Activated naive CD8-positive, alpha-beta T cell treated with anti-CD3 and anti-CD28 coated beads for 36 hours (primary cell): ENCODE results near the gene ACTA1. TPM values are rescaled to one million over a fixed set of nuclear protein-coding genes. Genes with fewer than 3 reads are reported as not detected.

Experiments
- DNase-seq: peaks from one replicate; pipeline ENCODE4 v3.0.0; 2021
- H3K27ac Mint-ChIP-seq: one replicate; pipeline ENCODE4 v1.8.0; 2022; ENCODE audit warnings: mild to moderate bottlenecking, moderate library complexity, mixed read lengths
- H3K27me3 Mint-ChIP-seq: one replicate; pipeline ENCODE4 v1.8.0; 2022; ENCODE audit warnings: mild to moderate bottlenecking, mixed read lengths
- H3K36me3 Mint-ChIP-seq: one replicate; pipeline ENCODE4 v1.8.0; 2021; ENCODE audit warnings: mild to moderate bottlenecking, mixed read lengths
- H3K4me1 Mint-ChIP-seq: one replicate; pipeline ENCODE4 v1.8.0; 2021; ENCODE audit warnings: mixed read lengths
- H3K4me3 Mint-ChIP-seq: one replicate; pipeline ENCODE4 v1.8.0; 2022; ENCODE audit warnings: mild to moderate bottlenecking, moderate library complexity, mixed read lengths
- H3K9me3 Mint-ChIP-seq: one replicate; pipeline ENCODE4 v1.8.0; 2022; ENCODE audit warnings: mixed read lengths
- total RNA-seq, 2 experiments: library from RNA; stranded (reverse); gene quantifications; one replicate each; pipeline ENCODE4 v1.2.3, GENCODE V29; 2021

Gene ACTA1
- total RNA-seq, 2 experiments from 2014 or later = not detected

DNA sequence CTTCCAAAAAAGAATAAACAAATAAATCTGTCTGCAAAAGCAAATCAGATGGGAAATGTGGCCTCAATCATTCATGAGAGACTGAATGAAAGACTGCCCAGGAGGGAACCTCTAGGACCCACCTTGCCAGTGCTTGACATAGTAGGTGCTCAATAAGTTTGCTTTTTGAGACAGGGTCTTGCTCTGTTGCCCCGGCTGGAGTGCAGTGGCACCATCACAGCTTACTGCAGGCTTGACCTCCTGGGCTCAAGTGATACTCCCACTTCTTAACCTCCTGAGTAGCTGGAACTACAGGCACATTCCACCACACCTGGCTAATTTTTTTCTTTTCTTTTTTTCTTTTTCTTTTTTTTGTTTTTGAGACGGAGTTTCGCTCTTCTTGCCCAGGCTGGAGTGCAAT is 50.7 kb downstream of the ACTA1 start:
- H3K36me3 Mint-ChIP-seq = no peaks in the 10 kb centered on the region
- peaks cover 3% of the 10 kb centered on the region for H3K27me3 Mint-ChIP-seq
- no peak overlapping the region for H3K4me3 Mint-ChIP-seq
- DNase-seq = no peak
- H3K9me3 Mint-ChIP-seq = no peaks in the 10 kb centered on the region
- no peaks in the 10 kb centered on the region for H3K4me1 Mint-ChIP-seq
- H3K27ac Mint-ChIP-seq = no peak overlapping the region

Other genes with a start within 250 kb of the ACTA1 start
- 10 to 100 TPM; 36.0 to 36.9 TPM for gene RAB4A, start 163.0 kb downstream of the ACTA1 start, total RNA-seq
- 1 to 10 TPM; 7.6 to 8.2 TPM for gene CCSAP, start 91.0 kb downstream of the ACTA1 start, total RNA-seq
- 10 to 100 TPM; 62.7 to 64.8 TPM for gene NUP133, start 74.2 kb upstream of the ACTA1 start, total RNA-seq
- 10 to 100 TPM; 36.8 to 37.8 TPM for gene ABCB10, start 124.6 kb upstream of the ACTA1 start, total RNA-seq
- gene TAF5L, start 192.0 kb upstream of the ACTA1 start, total RNA-seq = 10 to 100 TPM; 28.0 to 32.2 TPM
- gene URB2, start 192.2 kb upstream of the ACTA1 start, total RNA-seq = 10 to 100 TPM; 28.9 to 30.1 TPM